Left ventricle myocardium inferior (tissue), 1 donor: ENCODE results near the gene DBR1. TPM values are rescaled to one million over a fixed set of nuclear protein-coding genes. Genes with fewer than 3 reads are reported as not detected.
A peak's percentile ranks its signal among the peaks of the same experiment; 100 is the strongest.

Experiments used
- DNase-seq: peaks from one replicate; pipeline ENCODE4 v3.0.0-alpha.2; 2020
- H3K27ac ChIP-seq: fragments of 200-600 bp; replicated peaks from 2 replicates; pipeline ENCODE4 v1.8.0; 2021
- H3K27me3 ChIP-seq: fragments of 200-600 bp; 2 replicates; pipeline ENCODE4 v1.8.0; 2021; ENCODE audit warnings: low read depth
- H3K36me3 ChIP-seq: fragments of 200-600 bp; 2 replicates; pipeline ENCODE4 v1.8.0; 2021
- H3K4me1 ChIP-seq: fragments of 200-600 bp; 2 replicates; pipeline ENCODE4 v1.8.0; 2021
- H3K4me3 ChIP-seq: fragments of 200-600 bp; 2 replicates; pipeline ENCODE4 v1.8.0; 2021; ENCODE audit warnings: mild to moderate bottlenecking, moderate library complexity
- H3K9me3 ChIP-seq: fragments of 200-600 bp; replicated peaks from 2 replicates; pipeline ENCODE4 v1.8.0; 2021
- CTCF ChIP-seq: fragments of 200-600 bp; IDR thresholded peaks from 2 replicates; pipeline ENCODE4 v1.8.0; 2021; ENCODE audit warnings: antibody characterized with exemption, mild to moderate bottlenecking, borderline replicate concordance
- intact Hi-C: fragments of 100-400 bp; cut with micrococcal nuclease; formaldehyde crosslinking; loops from one replicate; pipeline ENCODE4 v1.11.0; 2022
- total RNA-seq: library from RNA; stranded (reverse); fragmentation: NEBNext Ultra II Directional; extraction: Animal tissue kit (Norgen Biotek cat#: 25700); gene quantifications from one replicate; pipeline ENCODE4 v1.2.1, GENCODE V29; 2021
- donor health status: DM: no; HTN: yes; CAD: no; lungs with severe emphysema.

The DBR1 gene
- total RNA-seq, 1 donor from 2014 or later: 7.9 TPM

DNA sequence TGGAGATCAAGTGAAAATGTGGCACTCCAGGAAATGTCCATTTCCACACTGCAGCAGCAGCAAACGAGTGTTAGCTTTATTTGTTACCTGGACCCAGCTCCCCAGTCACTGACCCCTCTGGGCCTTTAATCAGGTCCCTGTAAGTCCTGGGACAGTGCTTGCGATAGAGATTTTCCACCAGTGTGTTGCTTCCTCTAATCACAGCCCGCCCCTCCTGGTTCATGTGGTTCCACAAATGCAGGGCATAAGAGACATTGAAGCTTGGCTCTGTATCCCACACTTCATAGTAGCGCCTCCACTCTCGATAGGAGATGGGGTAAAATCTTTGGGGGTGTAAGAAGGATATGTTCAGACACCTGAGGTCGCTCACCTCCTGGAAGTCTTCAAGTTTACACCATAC is 50.5 kb downstream of the DBR1 start:
- intact Hi-C loops: no loop called here
- no peaks in the 10 kb centered on the region for H3K27me3 ChIP-seq
- no peaks in the 10 kb centered on the region for H3K9me3 ChIP-seq
- H3K36me3 ChIP-seq: no peaks in the 10 kb centered on the region
- no peak overlapping the region for H3K27ac ChIP-seq
- DNase-seq: no peak
- H3K4me1 ChIP-seq: peaks cover 9% of the 10 kb centered on the region
- no peak overlapping the region for H3K4me3 ChIP-seq
- TF ChIP-seq CTCF: no peak

- Histone ChIP-seq H3K4me1 (peaks cover 20% of the 10 kb centered on the region), H3K4me3 (no peak overlapping the region), H3K27ac (no peak overlapping the region), H3K36me3 (no peaks in the 10 kb centered on the region), H3K27me3 (no peaks in the 10 kb centered on the region), H3K9me3 (no peaks in the 10 kb centered on the region)
- intact Hi-C loops: loop anchor here (5.0 kb wide), 1 partner anchor 52 kb away; no protein-coding TSS in a partner anchor
- no peak for TF ChIP-seq CTCF
- no peak for DNase-seq
Observed at GRCh38 chr3:138119423-138119766, 55.3 kb downstream of the DBR1 start.

- H3K9me3 ChIP-seq: no peaks in the 10 kb centered on the region
- H3K36me3 ChIP-seq: no peaks in the 10 kb centered on the region
- peak; percentile 89 for TF ChIP-seq CTCF
- no peaks in the 10 kb centered on the region for H3K27me3 ChIP-seq
- peaks cover 26% of the 10 kb centered on the region for H3K4me1 ChIP-seq
- no peak overlapping the region for H3K27ac ChIP-seq
- H3K4me3 ChIP-seq: no peak overlapping the region
- intact Hi-C loops: loop anchor here (5.0 kb wide), 1 partner anchor 52 kb away; no protein-coding TSS in a partner anchor
- peak; percentile 66 for DNase-seq
Observed at GRCh38 chr3:138118612-138119422, 55.9 kb downstream of the DBR1 start.

DNA sequence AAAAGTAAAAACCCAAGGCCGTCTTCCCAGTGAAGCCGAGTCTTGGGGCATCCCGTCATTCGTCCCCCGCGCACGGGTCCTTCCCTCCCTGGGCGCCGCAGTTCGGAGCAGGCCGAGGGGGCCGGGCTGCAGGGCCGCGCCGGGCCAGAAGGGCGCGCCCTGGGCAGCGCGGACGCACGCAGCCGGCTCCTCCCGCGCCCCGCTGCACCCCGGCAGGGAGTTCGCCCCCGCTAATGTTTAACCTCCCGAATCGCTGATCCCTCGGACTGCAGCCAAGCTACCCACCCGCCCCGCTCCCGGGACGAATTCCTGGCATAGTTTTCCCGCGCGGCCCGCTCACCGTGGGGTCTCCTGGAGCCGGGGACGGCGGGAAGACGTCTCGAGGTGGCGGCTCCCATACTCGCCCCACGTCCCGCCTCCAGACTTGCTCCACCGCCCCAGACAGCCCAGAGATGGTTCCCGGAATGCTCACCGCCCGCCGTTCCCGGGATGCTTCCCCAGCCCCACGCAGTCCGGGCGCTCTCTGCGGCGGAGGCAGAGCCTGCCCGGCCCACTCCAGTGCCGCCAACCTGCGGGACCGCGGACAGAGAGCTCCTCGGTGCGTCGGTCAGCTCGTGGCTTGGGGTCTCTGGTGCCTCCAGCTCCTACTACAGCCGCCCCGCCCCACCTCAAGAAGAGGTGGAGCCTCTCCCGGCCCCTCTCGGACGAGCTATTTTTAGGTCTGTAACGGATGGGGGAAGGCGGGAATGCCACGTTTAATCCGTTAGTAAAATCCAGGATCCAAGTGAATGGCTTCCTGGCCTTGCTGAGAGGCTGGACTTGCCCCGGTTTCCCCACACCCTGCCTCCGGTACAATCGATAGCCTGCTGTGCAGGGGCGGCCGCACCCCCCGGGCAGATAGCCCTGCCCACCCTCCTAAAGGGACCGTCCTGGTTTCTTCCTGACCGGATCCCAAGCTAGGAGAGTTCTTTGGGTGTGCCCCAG is 59.4 kb downstream of the DBR1 start, which contains the start of gene DZIP1L:
Gene DZIP1L, minus strand, starts transcription at position 621 of the 984 bp plus-strand sequence. CDS start 11,637 bp downstream, outside the sequence.
- peak within 1 kb of the TSS; percentile 81 for H3K4me3 ChIP-seq
- no peaks in the 10 kb centered on the region for H3K27me3 ChIP-seq
- peak; percentile 69 for DNase-seq
- peak; percentile 80 for TF ChIP-seq CTCF
- peaks cover 32% of the 10 kb centered on the region for H3K4me1 ChIP-seq
- H3K27ac ChIP-seq: peak within 1 kb of the TSS; percentile 92
- H3K9me3 ChIP-seq: no peaks in the 10 kb centered on the region
- intact Hi-C loops: loop anchor here (5.0 kb wide), 1 partner anchor 48 kb away; no protein-coding TSS in a partner anchor
- no peaks in the 10 kb centered on the region for H3K36me3 ChIP-seq

- Histone ChIP-seq H3K27ac (peak overlapping the region; percentile 92), H3K9me3 (no peaks in the 10 kb centered on the region), H3K4me3 (peak overlapping the region; percentile 81), H3K27me3 (no peaks in the 10 kb centered on the region), H3K4me1 (peaks cover 32% of the 10 kb centered on the region), H3K36me3 (no peaks in the 10 kb centered on the region)
- DNase-seq: no peak
- no peak for TF ChIP-seq CTCF
- intact Hi-C loops: no loop called here
Observed at GRCh38 chr3:138114431-138114918, 60.2 kb downstream of the DBR1 start.
